Suppressor macrophage treated with lipopolysaccharide for 4 hours (primary cell): ENCODE results near the gene GATAD1.
"Not testable (repeated sequence)": the region's sequence is repeated elsewhere in the genome, so short reads cannot be mapped to it uniquely, and the experiment has no call there.

Experiments
- DNase-seq: peaks from one replicate; pipeline ENCODE4 v3.0.0-alpha.2; 2020

Gene GATAD1

DNA sequence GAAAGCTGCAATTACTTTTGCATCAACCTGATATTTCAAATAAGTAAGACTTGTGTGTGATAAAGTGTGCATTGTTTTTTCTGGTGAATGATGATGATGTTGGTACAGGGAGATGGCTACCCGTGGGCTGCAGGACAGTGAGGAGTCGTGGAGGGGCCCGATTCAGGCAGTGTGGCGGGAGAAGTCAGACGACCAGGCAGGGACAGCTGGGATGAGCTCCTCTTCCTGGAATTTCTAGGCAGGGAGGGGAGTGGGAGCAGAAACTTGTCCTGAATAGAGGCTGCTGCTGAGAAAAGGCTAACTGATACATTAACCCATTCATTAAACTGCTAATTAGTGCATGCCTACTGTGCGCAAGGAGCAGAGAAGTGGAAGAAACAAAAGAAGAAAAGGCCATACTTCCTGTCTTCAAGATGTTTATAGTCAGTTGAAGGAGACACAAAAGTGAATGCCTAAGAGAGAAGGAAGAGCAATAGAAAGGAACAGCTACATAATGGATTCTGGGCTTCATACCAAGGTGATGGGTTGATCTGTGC, 9.3 kb upstream of the GATAD1 start:
- DNase-seq: no peak

DNA sequence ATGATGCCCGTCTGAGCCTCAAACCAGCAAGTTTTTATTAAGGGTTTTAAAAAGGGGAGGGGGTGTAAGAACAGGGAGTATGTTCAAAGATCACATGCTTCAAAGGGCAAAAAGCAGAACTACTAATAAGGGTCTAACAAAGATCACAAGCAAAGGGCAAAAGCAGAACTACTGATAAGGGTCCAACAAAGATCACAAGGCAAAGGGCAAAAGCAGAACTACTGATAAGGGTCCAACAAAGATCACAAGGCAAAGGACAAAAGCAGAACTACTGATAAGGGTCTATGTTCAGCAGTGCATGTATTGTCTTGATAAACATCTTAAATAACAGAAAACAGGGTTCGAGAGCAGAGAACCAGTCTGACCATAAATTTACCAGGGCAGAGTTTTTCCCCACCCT, 4.6 kb upstream of the GATAD1 start:
- DNase-seq: not testable (repeated sequence)

DNA sequence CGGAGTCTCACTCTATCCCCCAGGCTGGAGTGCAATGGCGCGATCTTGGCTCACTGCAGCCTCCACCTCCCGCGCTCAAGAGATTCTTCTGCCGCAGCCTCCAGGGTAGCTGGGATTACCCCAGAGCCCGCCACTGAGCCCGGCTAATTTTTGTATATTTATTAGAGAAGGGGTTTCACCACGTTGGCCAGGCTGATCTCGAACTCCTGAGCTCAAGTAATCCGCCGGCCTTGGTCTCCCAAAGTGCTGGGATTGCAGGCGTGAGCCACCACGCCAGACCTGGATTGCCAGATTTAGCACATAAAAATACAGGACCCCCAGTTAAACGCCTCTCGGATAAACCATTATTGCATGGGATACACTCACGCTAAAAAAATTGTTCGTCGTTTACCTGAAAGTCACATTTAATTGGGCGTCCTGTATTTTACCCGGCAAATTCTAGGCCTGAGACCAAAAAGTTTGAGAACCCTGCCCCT, 375 bp upstream of the GATAD1 start:
- DNase-seq: no peak

DNA sequence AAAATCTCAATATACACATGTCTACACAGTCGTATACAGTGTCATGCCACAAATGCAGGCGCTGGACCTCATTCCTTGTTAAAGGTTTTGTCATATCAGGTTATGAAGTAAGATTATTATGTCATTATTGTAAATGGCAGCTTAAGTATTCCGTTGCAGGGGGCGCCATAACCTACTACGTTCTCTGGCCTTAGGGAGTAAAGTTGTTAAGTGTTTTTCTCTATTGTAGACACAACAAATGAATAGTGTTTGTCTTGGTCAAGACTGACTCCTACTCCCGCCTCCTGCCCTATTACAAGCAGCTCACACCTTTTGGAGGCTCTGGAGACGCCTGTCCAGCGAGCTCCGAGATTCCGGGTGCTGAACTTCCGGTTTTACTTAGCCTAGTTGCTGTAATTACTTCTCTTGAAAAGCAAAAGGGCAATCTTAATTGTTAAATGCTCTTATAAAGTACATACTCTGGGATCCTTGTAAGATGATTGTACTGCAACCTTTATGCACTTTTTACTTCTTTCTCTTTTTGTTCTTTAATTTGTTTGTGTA, 994 bp downstream of the GATAD1 start:
- peak; percentile 71 for DNase-seq

- DNase-seq: no peak
These were observed 4.4 kb downstream of the GATAD1 start for GRCh38 chr7:92451645-92452044.

DNA sequence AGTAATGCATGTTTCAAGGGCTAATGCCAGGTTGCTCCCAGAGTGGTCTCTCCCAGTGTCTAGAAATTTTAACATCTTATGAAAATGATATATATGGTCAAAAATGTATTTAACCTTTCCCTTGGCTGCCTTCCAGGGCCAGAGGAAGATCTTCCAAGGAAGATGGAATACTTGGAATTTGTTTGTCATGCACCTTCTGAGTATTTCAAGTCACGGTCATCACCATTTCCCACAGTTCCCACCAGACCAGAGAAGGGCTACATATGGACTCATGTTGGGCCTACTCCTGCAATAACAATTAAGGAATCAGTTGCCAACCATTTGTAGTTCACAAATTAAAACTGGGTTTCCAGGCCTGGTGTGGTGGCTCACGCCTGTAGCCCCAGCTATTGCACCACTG, 9.0 kb downstream of the GATAD1 start:
- no peak for DNase-seq

DNA sequence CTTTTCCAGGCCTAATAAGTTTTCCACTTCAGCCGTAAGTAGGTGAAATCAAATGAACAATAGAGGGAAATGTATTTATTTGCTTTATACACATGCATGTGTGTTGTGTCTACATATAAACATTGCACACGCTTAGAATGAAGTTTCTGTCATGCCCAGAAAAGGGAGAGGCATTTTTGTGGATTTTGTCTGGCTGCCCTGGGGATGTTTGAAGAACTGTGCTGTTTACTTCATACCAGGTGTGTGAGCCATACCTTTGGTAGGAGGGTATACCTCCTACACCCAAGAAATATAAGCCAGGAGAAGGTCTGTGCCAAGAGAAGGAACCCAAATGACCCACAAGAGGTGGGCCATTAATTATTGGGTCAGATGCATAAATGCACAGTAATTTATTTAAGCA, 12.8 kb downstream of the GATAD1 start:
- DNase-seq: no peak

DNA sequence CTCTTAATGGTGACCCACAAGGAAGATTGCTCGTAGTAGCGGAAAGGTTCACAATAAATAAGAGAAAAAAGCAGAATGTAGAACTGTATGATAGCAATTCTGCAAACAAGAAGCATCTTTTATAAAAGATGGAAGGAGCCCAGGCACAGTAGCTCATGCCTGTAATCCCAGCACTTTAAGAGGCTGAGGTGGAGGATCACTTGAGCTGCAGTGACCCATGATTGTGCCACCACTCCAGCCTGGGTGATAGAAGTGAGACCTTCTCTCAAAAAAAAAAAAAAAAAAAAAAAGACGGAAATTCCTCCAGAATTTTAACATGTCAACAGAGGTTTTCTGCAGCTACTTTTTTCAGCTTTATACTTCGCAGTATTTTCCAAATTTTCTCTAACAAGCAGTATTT, 13.2 kb downstream of the GATAD1 start:
- no peak for DNase-seq

- peak; percentile 30 for DNase-seq
These were observed 14.0 kb downstream of the GATAD1 start for GRCh38 chr7:92461027-92462003.

DNA sequence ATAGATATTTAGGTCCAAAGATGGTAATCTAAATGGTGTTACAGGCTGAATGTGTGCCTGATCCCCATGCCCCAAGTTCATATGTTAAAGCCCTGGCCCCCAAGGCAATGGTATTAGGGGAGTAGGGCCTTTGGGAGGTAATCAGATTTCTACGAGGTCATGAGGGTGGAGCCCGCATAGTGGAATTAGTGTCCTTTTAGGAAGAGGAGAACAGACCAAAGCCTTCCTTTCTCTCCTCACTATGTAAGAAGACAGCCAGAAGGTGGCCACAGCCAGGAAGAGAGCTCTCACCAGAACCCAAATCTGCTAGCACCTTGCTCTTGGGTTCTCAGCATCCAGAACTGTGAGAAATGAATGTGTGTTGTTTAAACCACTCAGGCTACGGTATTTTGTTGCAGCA, 15.3 kb downstream of the GATAD1 start:
- DNase-seq: no peak

GRCh38 chr7:92464515-92464914, 17.2 kb downstream of the GATAD1 start:
- no peak for DNase-seq

DNA sequence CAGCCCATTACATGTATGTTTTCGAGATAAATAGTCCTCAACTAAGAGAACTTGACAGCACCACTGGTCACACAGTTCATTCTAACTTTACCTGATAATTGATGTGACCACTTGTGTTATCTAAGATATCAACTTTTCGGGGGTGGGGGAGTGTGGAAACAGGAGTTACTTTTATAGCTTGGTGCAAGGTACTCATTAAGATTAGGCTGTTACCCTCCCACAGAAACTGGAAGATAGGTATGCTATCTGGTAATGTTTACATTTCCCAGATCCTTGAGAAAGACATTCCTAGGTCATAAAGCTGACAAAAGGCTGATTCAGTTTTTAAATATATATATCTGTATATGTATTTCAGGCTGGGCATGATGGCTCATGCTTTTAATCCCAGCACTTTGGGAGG, 19.4 kb downstream of the GATAD1 start:
- no peak for DNase-seq

DNA sequence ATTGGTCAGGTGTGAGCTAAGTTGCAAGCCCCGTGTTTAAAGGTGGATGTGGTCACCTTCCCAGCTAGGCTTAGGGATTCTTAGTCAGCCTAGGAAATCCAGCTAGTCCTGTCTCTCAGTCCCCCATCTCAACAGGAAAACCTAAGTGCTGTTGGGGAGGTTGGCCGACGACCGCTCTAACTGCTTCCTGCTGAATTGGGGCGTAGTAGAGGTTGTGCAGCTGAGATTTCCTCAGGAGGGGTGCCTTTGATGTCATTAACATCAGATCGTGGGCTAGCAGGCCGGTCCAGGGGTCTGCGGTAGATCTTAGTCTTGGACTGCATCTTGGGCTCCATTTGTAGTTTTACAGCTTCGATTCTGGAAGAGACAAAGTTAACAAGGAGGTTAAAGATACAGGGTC, 21.3 kb downstream of the GATAD1 start:
- DNase-seq: not testable (repeated sequence)

GRCh38 chr7:92473989-92474388, 26.7 kb downstream of the GATAD1 start:
- not testable (repeated sequence) for DNase-seq

- DNase-seq: not testable (repeated sequence)
These were observed 28.0 kb downstream of the GATAD1 start for GRCh38 chr7:92475261-92475770.

- not testable (repeated sequence) for DNase-seq
These were observed 28.7 kb downstream of the GATAD1 start for GRCh38 chr7:92475851-92476590.

- DNase-seq: not testable (repeated sequence)
These were observed 30.4 kb downstream of the GATAD1 start, which contains the start of gene ERVW-1 for GRCh38 chr7:92477681-92478080. Gene ERVW-1 (minus strand): TSS chr7:92477946. CDS start chr7:92470381, 7,565 bp downstream.

- DNase-seq: no peak
These were observed 30.8 kb downstream of the GATAD1 start for GRCh38 chr7:92478095-92478494.

DNA sequence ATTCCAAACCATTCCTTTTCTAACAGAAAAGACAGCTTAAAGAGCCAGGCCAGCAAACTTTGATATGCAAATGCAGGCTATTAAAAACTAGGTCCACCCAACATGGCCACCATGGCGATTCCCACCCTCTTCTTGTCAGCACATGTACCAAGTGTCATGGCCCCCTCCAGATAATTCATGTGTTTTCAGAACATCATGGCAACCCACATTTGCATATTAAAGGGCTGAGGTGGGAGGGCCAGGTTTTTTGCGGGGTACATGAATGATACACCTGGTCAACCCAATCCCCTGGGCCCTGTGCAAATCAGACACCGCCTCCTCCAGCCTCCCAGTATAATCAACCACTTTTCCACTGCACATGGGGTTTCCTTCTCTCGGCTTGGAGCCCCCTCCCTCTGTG, 31.4 kb downstream of the GATAD1 start:
- no peak for DNase-seq

- not testable (repeated sequence) for DNase-seq
These were observed 31.9 kb downstream of the GATAD1 start for GRCh38 chr7:92479146-92479545.

GRCh38 chr7:92483624-92484023, 36.3 kb downstream of the GATAD1 start:
- DNase-seq: not testable (repeated sequence)

GRCh38 chr7:92484226-92484625, 36.9 kb downstream of the GATAD1 start:
- DNase-seq: not testable (repeated sequence)
